ENCODE data around the gene NLRP3. TPM values are rescaled to one million over a fixed set of nuclear protein-coding genes. Genes with fewer than 3 reads are reported as not detected.

Gene NLRP3
- total RNA-seq, 1 experiment from 2014 or later, result not detected

GRCh38 chr1:247421074-247421473, 5.1 kb downstream of the NLRP3 start:
- Histone ChIP-seq H3K14ac (ENCODE audit: insufficient read depth, low read length) (no peak overlapping the region), H2AK5ac (ENCODE audit: insufficient read length, low read length) (no peak overlapping the region), H3K23ac (ENCODE audit: insufficient read length, low read depth, low read length) (no peak overlapping the region), H2BK5ac (ENCODE audit: insufficient read length, low read length) (no peak overlapping the region), H3K27me3 (ENCODE audit: insufficient read depth, low read length) (no peaks in the 10 kb centered on the region), H3K27ac (ENCODE audit: insufficient read length, low read depth, low read length) (no peak overlapping the region), H4K8ac (replicated peaks; ENCODE audit: insufficient read length, low read depth, low read length) (no peak overlapping the region), H3K79me1 (ENCODE audit: insufficient read depth, low read depth, low read length, poor library complexity, severe bottlenecking) (no peaks in the 10 kb centered on the region), H3T11ph (ENCODE audit: low read length) (no peak overlapping the region), H3K56ac (ENCODE audit: insufficient read length, low read depth, low read length) (no peak overlapping the region), H2AFZ (ENCODE audit: low read length) (no peak overlapping the region), H3K9ac (ENCODE audit: extremely low read depth, insufficient read length, low read length) (no peak overlapping the region), H2BK120ac (ENCODE audit: low read depth, low read length, poor library complexity, severe bottlenecking) (no peak overlapping the region), H3K23me2 (ENCODE audit: insufficient read length, low read depth, low read length, poor library complexity, severe bottlenecking) (no peaks in the 10 kb centered on the region), H3K9me3 (ENCODE audit: control insufficient read depth, low read depth, low read length) (no peaks in the 10 kb centered on the region), H4K5ac (ENCODE audit: insufficient read length, low read depth, low read length) (no peak overlapping the region), H3K18ac (ENCODE audit: insufficient read length, low read depth, low read length) (no peak overlapping the region), H2BK15ac (ENCODE audit: low read depth, low read length) (no peak overlapping the region), H3K79me2 (ENCODE audit: insufficient read depth, low read length) (no peaks in the 10 kb centered on the region), H3K4me1 (ENCODE audit: insufficient read depth, low read length) (no peaks in the 10 kb centered on the region; the same call in 1 of the 2 replicates), H2BK12ac (ENCODE audit: insufficient read length, low read depth, low read length) (no peak overlapping the region), H3K4me2 (ENCODE audit: insufficient read depth, insufficient read length, low read length) (no peak overlapping the region), H4K91ac (ENCODE audit: insufficient read length, low read depth, low read length) (no peak overlapping the region), H3K4ac (ENCODE audit: low read depth, low read length) (no peak overlapping the region), H2BK20ac (ENCODE audit: low read depth, low read length, poor library complexity, severe bottlenecking) (no peak overlapping the region), H4K20me1 (ENCODE audit: control insufficient read depth, insufficient read depth, insufficient read length) (no peaks in the 10 kb centered on the region)
- Mint-ChIP-seq H3K27me3 (ENCODE audit: low read depth) (peaks cover 6% of the 10 kb centered on the region), H3K27ac (no peak overlapping the region), H3K4me3 (no peak overlapping the region), H3K9me3 (no peaks in the 10 kb centered on the region), H3K36me3 (ENCODE audit: insufficient read depth in 1 of 3, low read depth in 3 of 3) (no peaks in the 10 kb centered on the region; a peak in 1 of 7 replicates), H3K4me1 (peaks cover 8 to 9% of the 10 kb centered on the region in 2 experiments)
- no peak for DNase-seq
- no CpG with 5 or more reads among the region's 2 CpGs for WGBS (ENCODE audit: extremely low coverage, insufficient read length, low lambda C conversion rate)
- TF ChIP-seq CTCF (conservative IDR thresholded peaks at IDR 0.05), result no peak

All from H9 (cell line).